RWPE2 (cell line): ENCODE measurements around the gene KRT6B.

Source experiments
- ATAC-seq: fragments of 200-7000 bp; cut with Tn5 transposase; 3 replicates; pipeline ENCODE4 v1.9.1; 2021; ENCODE audit warnings: low read depth
- DNase-seq: peaks from one replicate; pipeline ENCODE4 v3.0.0-alpha.2; 2020; ENCODE audit warnings: low spot score
- H3K27ac ChIP-seq: fragments of 450-650 bp; 2 replicates; pipeline ENCODE4 v1.5.1; 2017; ENCODE audit warnings: mild to moderate bottlenecking; ENCODE audit not compliant: poor library complexity, severe bottlenecking
- H3K27me3 ChIP-seq: fragments of 250-450 bp; sonication (Bioruptor Pico); 2 replicates; pipeline ENCODE4 v1.5.1; 2021; ENCODE audit warnings: mild to moderate bottlenecking, moderate library complexity; ENCODE audit not compliant: insufficient read depth, poor library complexity, severe bottlenecking
- H3K36me3 ChIP-seq: fragments of 250-450 bp; sonication (Bioruptor Pico); 2 replicates; pipeline ENCODE4 v1.5.1; 2020; ENCODE audit warnings: low read depth, mild to moderate bottlenecking, moderate library complexity
- H3K4me1 ChIP-seq: fragments of 250-450 bp; sonication (Bioruptor Pico); 2 replicates; pipeline ENCODE4 v1.5.1; 2021; ENCODE audit warnings: mild to moderate bottlenecking, moderate library complexity; ENCODE audit not compliant: insufficient read depth, poor library complexity, severe bottlenecking
- H3K4me3 ChIP-seq: fragments of 250-450 bp; sonication (Bioruptor Pico); 2 replicates; pipeline ENCODE4 v1.5.1; 2021; ENCODE audit warnings: mild to moderate bottlenecking, moderate library complexity; ENCODE audit not compliant: severe bottlenecking
- H3K9me3 ChIP-seq: fragments of 250-450 bp; sonication (Bioruptor Pico); 2 replicates; pipeline ENCODE4 v1.5.1; 2021; ENCODE audit warnings: mild to moderate bottlenecking, moderate library complexity; ENCODE audit not compliant: severe bottlenecking
- CTCF ChIP-seq: fragments of 450-650 bp; IDR thresholded peaks from one replicate; pipeline ENCODE4 v1.5.1; 2017; ENCODE audit warnings: mild to moderate bottlenecking, moderate library complexity; ENCODE audit not compliant: poor library complexity, severe bottlenecking

KRT6B gene

GRCh38 chr12:52415870-52416750 lies 35.8 kb downstream of the KRT6B start:
- no peak for TF ChIP-seq CTCF
- no peaks in the 10 kb centered on the region for H3K9me3 ChIP-seq
- peak overlapping the region; percentile 41 for H3K27ac ChIP-seq
- H3K4me1 ChIP-seq, result peaks cover 7% of the 10 kb centered on the region
- no peak overlapping the region for H3K4me3 ChIP-seq
- H3K27me3 ChIP-seq, result no peaks in the 10 kb centered on the region
- ATAC-seq (peak; percentile 74), DNase-seq (no peak)
- H3K36me3 ChIP-seq, result no peaks in the 10 kb centered on the region

- no peak for DNase-seq
- Histone ChIP-seq H3K9me3 (no peaks in the 10 kb centered on the region), H3K4me3 (no peak overlapping the region), H3K27ac (no peak overlapping the region), H3K36me3 (no peaks in the 10 kb centered on the region), H3K27me3 (no peaks in the 10 kb centered on the region), H3K4me1 (peaks cover 7% of the 10 kb centered on the region)
- ATAC-seq, result no peak
- TF ChIP-seq CTCF, result no peak
These were observed 37.0 kb downstream of the KRT6B start for GRCh38 chr12:52414936-52415335.

- Histone ChIP-seq H3K4me1 (peaks cover 7% of the 10 kb centered on the region), H3K27ac (no peak overlapping the region), H3K27me3 (no peaks in the 10 kb centered on the region), H3K4me3 (no peak overlapping the region), H3K36me3 (no peaks in the 10 kb centered on the region), H3K9me3 (no peaks in the 10 kb centered on the region)
- no peak for ATAC-seq
- TF ChIP-seq CTCF, result no peak
- no peak for DNase-seq
These were observed 38.1 kb downstream of the KRT6B start for GRCh38 chr12:52413782-52414345.

GRCh38 chr12:52413202-52413601 lies 38.7 kb downstream of the KRT6B start:
- peak; percentile 46; the same call in 2 of the 3 replicates for ATAC-seq
- DNase-seq, result no peak

More at GRCh38 chr12:52413202-52413601, 38.7 kb downstream of the KRT6B start:
- no peak for TF ChIP-seq CTCF
- H3K4me3 ChIP-seq, result no peak overlapping the region
- no peaks in the 10 kb centered on the region for H3K27me3 ChIP-seq
- H3K9me3 ChIP-seq, result no peaks in the 10 kb centered on the region
- H3K4me1 ChIP-seq, result peaks cover 7% of the 10 kb centered on the region
- no peaks in the 10 kb centered on the region for H3K36me3 ChIP-seq
- no peak overlapping the region for H3K27ac ChIP-seq
